Neural progenitor cell (in vitro differentiated cells): ENCODE data around the gene PRDX2.

Experiments used
- CTCF ChIP-seq: fragments of 200-600 bp; sonication (generic); IDR thresholded peaks from 2 replicates; pipeline ENCODE4 v1.5.1; 2017; ENCODE audit warnings: antibody characterized with exemption, mild to moderate bottlenecking
- EZH2 ChIP-seq: fragments of 200-600 bp; sonication (generic); IDR thresholded peaks from 2 replicates; pipeline ENCODE4 v1.6.1; 2017; ENCODE audit warnings: antibody characterized with exemption, mild to moderate bottlenecking, moderate library complexity
- EZH2phosphoT487 ChIP-seq: fragments of 200-600 bp; sonication (generic); IDR thresholded peaks from 2 replicates; pipeline ENCODE4 v1.6.1; 2017; ENCODE audit warnings: antibody characterized with exemption

GRCh38 chr19:12773571-12773970, 28.0 kb downstream of the PRDX2 start:
- TF ChIP-seq CTCF = peak; percentile 22
- no peak for TF ChIP-seq EZH2phosphoT487
- no peak for TF ChIP-seq EZH2
